ENCODE data around the gene CELSR1.

The CELSR1 gene

DNA sequence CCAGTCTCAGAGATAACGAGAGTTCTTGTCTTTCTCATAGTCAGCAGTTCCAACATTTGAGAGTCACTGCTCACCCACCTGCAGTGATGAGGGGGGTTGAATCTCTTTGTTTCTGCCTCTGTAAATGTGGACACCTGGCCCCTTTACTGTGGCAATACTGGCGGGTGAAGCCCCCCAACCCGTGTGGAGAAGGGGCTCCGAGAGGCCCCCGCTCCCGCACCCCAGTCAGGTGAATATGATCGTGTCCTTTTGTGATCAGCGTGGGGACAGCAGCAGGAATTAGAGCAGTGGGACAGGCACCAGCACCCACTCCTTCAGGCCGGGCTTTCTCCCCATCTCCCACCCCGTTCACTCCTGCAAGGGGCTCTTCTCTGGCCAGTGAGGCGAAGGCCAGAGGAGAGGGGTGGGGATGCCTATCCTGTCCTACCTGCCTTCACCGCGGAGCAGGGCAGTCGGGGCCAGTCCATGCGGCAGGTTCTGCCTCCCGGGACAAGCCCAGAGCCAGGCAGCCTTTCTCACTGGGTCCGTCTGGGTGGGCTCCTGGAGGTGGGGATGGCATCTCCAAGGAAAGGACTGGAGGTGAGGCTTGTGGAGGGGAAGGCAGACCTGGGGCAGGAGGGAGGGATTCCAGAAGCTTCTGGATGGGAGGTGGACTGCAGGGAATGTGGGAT is 12.7 kb upstream of the CELSR1 start:
- DNase-seq, result no peak

DNA sequence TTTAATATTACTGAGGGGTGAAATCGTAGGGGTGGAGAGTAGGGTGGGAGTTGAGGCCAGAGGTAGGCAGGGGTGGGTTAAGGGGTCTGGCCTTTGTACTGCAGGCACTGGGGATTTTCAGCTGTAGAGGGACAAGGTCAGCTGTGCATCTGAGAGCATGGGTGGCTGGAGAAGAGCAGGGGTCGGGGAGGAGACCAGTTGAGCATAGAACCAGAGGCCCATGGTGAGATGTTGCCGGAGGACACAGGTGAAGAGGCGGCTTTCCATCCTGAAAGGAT is 12.1 kb upstream of the CELSR1 start:
- DNase-seq, result no peak

DNA sequence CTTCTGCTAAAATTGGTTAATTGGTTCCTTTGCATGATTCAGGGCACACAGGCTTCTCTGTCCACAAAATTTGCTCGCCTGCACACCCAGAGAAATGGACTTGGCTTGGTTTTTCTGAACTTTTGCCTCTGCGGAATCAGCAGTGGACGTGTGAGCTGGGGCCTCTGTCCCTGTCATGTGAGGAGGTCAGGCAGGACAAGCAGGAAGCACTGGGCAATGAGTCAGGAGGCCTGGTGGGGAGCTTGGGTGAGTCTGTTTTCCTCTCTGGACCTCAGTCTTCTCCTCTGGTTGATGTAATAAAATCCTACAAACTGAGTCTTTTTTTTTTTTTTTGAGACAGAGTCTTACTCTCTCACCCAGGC is 10.4 kb upstream of the CELSR1 start:
- no peak for DNase-seq

DNA sequence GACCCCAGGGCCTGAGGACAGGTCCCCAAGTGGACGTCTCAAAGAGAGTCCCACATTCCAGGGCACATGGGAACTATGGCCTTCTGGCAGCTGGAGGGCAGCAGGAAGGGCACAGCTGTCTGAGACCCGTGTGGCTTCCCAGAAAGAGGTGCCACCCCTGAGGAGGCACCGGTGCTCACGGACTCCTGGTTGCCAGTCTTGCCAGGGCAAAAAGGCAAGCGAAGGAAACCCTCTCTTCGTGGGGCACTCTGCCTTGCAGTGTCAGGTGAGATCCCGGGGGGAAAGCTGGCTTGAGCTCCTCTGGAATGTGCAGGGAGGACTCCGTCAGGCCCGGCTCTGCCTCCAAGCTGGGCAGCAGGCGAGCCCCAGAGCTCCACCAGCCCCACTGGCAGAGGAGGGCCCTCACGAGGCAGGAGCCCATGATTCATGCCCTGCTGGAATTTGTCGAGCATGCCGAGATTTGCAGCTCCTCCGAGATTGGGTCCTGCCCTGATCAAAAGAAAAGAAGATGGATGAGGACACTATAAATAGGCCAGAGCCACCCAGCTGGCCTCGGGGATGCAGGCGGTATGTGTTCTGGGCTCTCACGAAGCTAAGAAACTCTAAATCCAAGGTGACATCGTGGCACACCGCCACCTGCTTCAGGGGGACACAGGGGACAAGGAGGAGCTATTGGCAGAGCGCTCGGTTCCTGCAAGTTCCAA is 9.9 kb upstream of the CELSR1 start:
- no peak for DNase-seq

DNA sequence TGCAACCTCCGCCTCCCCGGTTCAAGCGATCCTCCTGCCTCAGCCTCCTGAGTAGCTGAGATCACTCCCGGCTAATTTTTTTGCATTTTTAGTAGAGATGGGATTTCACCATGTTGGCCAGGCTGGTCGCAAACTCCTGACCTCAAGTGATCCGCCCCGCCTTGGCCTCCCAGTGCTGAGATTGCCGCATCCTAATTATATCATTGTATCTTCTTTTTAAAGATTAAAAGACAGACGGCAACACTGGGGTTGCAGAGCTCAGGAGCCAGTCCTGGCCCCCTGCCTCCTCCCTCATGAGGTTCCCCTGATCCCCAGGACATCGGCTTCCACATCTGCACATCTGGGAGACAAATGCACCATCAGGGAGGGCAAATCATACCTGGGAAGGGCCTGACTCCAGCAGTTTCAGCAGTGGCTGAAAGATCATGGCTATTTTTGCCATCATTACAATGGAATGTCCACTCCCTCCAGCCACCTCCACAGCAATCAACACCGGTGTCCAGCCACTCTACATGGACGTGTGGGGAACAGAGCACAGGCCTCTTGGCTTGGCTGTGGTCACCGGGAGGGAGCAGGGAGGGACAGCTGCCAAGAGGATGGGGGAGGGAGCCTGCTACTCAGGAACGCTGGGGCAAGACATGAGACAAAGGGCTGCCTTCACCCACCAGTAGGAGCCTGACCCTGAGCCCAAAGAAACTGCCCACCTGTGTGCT is 9.2 kb upstream of the CELSR1 start:
- DNase-seq, result no peak

DNA sequence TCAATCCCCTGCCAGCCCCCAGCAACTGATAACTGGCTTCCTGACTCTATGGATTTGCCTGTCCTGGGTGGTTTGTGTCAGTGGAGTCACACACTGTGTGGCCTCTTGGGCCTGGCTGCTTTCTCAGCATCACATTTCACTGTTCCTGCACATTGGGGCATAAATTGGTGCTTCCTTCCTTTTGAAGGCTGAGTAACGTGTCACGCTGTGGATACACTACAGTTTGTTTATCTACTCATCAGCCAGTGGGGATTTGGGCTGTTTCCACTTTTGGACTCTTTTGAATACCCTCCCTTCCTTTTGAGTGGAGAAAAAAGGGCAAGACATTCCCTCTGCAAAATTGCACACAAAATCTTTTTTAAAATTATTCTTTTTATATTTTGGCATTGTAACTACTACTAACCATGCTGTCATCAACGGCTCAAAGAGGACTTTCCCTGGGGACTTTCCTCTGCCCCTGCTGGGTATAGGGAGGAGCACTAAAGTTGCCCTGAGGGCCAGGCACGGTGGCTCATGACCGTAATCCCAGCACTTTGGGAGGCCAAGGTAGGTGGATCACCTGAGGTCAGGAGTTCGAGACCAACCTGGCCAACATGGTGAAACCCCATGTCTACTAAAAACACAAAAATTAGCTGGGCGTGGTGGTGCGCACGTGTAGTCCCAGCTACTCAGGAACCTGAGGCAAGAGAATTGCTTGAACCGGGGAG is 7.8 kb upstream of the CELSR1 start:
- DNase-seq, result no peak

DNA sequence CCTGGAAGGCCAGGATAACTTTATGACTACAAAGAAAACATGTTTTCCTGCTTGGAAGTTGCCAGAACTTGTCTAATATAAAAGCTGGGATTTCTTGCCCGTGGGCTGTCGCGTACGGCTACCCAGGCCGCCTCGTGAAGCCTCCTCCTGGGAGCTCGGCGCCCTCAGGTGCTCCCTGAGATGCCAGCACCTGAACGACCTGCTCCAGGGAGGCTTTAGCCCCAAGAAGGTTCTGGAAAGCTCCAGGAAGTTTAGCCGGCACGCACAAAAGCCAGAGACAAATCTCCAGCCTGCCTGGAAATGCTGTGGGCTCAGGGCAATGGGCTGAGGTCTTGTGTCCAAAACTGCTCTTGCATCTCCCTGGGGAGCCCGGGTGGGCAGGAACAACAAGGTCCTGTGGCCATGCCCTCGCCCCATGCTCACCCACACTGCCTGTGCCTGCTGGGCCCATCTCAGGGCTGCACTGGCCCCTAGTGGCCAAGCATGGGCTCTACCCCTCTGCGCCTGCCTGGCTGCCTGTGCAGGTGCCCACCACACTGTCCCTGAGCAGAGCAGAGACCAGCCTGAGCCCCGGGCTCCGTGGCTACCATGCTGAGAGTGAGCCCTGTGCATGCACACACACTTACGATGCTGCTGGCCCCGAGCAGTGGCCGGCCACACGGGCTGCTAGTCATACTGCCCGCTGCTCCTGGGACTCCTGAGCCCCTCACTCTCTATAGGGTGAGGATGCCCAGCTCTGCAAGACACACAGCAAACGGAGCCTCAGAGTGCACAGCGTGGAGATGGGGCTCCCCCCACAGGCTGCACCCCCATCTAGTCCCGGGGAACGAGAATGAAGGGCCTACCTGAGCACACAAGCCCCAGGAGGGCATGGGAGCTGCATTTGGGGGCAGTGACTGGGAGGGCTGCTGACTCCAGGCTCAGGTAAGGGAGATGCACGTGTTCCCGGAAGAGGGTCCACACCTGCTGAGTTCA is 4.9 kb upstream of the CELSR1 start:
- DNase-seq, result peak; percentile 17

DNA sequence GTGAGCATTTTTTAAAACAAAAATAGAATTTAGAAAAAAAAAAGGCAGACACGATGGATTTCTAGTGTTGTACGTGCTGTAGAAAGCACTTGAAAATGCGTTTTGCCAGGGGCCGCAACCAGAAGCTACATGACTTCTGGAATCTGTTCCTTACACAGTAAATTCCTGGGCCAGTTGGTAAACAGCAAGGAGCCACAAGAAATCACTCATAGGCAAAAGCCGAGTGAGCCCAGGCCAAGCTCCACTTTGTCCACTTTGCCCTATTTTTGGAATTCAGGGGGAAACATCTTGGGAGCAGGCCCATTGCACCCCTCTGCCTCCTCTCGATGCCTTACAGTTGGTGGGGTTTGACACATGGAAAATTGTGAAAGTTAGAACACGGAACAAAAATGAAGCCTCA is 4.1 kb upstream of the CELSR1 start:
- no peak for DNase-seq

DNA sequence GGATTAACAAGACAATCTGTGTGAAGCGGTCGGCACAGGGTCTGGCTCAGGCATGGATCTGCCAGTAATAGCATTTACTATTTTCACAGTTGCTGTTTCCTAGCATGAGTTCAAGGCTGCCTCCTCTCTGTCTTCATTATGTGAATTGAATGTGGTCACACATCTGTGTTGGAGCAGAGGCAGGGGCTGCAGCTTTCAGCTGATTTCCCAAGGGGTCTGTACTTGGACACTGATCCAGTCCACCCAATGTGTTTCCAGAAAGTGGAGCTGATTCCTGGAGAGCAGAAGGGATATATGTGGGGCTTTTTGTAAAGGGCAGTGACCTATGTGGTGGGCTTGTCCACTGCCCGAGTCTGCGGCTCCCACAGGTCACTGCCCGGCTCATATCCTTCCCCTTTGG is 3.5 kb upstream of the CELSR1 start:
- DNase-seq, result no peak

DNA sequence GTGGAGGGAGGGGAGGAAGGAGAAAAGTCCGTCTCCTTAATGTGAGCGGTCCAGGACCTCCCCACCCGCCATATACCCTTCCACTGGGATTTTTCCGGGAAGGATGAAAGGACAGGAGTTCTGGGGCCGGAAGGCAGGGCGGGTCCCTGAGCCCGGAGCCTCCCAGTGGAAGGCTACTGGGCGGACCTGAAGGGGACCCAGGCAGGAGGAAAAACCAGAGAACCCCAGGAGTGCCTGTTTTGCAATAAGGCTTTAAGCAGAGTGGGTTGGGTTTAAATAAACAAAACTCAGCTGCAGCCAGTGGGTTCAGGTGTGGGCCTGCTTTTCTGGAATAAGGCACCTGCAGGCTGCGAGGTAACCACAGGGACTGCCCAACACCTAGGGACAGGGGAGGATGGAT is 1.7 kb upstream of the CELSR1 start:
- DNase-seq, result no peak

DNA sequence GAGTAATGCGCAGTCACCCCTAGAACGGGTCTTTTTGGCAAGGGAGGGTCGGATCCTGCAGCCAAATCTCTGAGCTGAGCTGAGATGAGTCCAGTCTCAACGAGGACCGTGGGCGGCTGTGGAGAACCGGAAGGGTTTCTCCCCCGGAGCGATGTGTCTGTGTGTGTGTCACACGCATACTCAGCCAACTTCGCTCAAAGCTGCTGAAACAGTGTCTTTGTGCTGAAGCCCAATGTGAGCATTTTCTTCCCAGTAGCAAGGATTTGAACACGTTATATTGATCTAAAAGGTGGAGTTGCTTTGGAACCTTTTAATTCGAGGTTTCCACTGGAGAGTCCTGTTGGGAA is 1.4 kb upstream of the CELSR1 start:
- no peak for DNase-seq

DNA sequence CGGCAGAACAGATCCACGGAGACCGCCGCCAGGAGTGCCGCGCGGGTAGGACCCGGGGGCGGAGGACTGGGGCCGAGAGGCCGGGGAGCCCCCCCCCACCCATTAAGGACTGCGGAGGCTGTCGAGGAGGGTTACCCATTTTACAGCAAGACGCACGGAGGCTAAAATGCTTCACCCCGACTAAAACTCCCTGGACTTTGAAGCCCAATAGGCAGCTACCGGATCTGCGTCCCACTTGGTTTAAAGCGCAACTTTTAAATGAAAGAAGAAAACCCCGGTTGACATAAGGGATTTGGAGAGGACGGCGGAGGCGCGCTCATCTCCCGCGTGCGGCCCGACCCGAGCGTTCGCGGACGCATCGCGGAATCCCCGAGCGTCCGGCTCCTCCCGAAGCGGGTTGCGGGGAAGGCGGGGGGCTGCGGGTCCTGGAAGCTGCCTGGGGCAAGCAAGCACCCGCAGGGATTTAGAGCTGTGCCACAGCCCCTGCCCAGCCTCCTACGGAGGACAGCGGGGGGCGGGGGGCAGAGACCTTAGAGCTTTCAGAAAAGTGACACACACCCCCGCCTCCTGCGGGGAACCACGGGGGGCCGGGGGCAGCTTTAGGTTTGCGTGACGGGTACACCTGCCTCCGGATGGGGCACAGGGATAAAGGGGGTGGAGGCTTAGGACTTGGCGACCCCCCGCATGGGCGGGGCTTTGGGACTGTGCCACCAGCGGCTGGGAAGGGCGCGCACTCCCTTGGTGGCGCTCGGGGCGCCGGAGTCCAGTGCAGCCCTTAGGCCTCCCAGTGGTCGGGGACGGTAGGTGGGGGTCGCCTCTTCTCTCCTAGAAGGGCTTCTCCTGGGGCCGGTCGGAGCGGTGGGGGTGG is 760 bp upstream of the CELSR1 start:
- DNase-seq, result no peak

DNA sequence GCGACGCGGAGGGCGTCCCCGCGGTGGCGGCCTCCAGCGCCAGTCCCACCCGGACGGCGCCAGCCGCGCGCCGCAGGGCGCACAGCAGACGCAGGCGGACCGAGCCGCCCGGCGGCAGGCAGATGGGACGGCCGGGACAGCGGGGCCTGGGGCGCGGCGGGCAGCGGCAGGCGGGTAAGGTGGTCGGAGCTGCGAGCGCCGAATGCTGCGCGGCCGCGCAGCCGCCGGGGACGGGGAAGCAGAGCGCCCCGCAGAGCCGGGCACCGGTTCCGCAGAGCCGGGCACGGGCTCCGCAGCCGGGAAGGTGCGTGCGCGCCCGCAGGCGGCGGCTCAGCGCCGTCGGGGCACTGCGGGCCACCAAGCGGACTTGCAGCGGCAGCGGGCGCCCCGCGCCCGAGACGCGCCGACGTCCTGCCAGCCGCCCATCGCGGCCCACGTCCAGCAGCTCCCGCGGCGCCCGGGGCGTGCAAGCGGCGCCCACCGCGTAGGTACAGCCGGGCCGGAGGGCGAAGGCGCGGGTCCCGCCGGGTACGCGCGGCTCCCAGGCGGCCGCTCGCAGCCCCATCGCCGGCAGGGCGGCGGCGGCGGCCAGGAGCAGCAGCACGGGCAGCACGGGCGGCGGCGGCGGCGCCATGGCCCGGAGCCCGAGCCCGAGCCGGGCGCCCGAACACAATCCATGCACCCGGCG is 739 bp downstream of the CELSR1 start:
- no peak for DNase-seq

DNA sequence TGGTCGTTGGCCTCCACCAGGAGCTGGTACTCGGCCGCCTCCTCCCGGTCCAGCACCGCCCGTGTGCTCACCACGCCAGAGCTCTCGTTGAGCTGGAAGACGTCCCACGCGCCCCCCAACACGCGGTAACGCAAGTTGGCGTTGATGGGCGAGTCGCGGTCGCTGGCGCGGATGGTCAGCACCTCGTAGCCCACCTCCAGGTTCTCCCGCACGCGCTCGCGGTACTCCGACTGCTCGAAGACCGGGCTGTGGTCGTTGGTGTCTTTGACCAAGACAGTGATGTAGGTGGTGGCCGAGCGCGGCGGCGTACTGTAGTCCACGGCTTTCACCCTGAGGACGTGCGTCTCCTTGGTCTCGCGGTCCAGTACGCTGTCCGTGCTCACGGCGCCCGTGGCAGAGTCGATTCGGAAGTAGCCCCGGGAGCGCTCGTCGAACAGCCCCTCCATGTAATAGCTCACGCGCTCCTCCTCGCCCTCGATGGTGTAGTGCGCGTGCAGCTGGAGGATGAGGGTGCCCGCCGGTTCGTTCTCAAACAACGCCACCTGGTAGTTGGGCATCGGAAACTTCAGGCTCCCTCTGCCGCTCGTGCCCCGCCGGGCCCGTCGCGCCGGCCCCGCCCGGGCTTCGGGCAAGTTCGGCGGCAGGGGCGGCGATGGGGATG is 1.4 kb downstream of the CELSR1 start:
- DNase-seq, result no peak

DNA sequence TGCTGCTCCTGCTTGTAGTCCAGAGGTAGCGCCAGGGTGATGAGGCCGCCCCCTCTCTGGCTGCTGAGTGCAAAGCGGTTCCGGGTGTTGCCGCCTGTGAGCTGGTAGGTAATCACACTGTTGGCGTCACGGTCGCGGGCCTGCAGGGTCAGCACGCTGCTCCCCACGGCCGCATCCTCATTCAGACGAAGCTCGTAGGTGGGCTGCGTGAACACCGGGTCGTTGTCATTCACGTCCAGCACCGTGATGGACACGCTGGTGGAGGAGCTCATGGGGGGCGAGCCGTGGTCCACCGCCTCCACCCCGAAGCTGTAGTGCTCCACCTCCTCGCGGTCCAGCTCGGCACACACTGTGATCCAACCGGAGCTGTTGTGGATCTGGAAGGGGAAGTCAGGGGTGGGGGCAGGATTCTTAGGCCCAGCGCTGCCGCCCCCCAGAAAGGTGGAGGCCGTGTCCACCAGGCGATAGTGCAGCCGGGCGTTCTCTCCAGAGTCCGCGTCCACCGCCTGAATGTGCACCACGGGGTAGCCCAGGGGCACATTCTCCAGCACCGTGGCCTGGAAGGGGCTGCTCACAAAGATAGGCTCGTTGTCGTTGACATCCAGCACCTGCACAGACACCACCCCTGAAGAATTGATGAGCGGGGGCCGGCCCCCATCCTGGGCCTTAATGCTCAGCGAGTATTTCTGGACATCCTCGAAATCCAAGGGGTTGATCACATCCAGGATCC is 2.4 kb downstream of the CELSR1 start:
- no peak for DNase-seq

DNA sequence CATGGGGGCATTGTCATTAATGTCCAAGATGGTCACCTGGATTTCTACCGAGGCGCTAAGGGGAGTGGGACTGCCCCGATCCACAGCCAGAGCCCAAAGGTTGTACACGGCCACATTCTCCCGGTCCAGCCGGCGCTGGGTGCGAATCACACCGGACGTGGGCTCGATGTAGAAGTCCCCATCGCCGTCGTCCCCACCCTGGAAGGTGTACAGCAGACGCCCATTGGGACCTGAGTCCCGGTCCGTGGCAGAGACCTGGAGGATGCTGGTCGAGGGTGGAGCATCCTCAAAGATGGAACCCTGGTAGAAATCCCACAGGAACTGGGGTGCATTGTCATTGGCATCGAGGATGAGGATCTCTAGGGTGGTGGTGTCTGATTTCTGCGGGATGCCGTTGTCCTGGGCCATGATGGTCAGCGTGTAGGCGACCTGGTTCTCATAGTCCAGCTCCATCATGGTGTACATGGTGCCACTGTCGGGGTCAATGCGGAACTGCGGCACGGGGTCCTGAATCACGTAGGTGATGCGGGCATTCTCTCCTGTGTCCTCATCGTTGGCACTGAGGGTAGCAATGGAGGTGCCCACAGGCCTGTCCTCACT is 3.1 kb downstream of the CELSR1 start:
- DNase-seq, result no peak

DNA sequence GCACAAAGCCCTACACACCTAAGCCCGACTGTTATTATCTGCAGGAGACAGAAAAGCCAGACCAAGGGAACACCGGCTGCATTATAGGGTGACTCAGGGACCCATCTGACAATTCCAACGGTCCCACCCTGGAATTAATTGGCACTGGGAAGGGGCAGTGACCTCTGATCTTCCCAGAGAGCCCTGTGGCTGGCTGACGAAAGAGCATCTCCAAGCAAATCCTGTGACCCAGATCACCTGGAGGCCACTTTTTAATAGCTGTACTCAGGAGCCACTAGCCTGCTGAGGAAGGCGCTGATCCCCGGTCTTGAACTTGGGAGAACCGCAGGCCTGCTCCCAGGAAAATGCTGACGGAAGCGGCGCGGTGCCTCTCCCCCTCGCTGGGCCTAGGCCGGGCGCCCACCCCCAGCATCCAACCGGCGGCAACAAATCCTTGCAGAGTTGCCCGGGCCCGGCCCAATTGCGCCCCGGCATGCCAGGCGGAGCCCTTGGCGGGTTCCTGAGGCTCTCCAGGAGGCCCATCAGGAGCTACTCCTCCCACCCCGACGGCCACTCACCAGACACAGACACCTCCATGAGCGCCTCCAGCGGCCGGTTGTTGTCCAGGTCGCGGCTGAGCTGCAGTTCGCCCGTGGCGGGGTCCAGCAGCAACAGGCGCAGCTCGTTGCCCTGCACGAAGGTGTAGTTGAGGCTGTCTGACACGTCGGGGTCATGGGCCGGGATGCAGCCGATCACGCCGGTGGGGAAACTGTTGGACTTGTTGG is 4.2 kb downstream of the CELSR1 start:
- DNase-seq, result no peak

DNA sequence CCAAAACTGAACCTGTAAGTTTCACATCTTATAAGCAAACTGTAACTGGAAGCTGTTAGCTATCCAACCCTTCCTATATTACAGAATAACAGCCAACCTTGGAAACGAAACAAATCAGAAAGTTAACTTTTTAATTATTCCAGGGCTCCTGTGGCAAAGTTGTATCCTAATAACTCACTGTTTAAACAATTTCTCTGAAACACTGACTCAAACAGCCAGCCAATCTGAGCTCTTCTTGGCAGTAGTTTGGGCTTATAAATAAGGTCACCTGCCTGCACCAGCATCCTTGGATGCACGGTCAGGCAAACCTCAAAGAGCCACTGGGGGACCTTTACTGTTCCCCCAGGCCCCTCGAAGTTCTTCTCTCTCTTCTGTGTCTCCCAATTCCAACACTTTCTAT is 5.0 kb downstream of the CELSR1 start:
- no peak for DNase-seq
